GM19240 (cell line): ENCODE results near the gene PDS5A.
"Not testable (repeated sequence)": the region's sequence is repeated elsewhere in the genome, so short reads cannot be mapped to it uniquely, and the experiment has no call there.

Experiments used
- DNase-seq: peaks from one replicate; pipeline ENCODE4 v3.0.0; 2011; ENCODE audit warnings: low spot score; ENCODE audit not compliant: insufficient read length

PDS5A gene

DNA sequence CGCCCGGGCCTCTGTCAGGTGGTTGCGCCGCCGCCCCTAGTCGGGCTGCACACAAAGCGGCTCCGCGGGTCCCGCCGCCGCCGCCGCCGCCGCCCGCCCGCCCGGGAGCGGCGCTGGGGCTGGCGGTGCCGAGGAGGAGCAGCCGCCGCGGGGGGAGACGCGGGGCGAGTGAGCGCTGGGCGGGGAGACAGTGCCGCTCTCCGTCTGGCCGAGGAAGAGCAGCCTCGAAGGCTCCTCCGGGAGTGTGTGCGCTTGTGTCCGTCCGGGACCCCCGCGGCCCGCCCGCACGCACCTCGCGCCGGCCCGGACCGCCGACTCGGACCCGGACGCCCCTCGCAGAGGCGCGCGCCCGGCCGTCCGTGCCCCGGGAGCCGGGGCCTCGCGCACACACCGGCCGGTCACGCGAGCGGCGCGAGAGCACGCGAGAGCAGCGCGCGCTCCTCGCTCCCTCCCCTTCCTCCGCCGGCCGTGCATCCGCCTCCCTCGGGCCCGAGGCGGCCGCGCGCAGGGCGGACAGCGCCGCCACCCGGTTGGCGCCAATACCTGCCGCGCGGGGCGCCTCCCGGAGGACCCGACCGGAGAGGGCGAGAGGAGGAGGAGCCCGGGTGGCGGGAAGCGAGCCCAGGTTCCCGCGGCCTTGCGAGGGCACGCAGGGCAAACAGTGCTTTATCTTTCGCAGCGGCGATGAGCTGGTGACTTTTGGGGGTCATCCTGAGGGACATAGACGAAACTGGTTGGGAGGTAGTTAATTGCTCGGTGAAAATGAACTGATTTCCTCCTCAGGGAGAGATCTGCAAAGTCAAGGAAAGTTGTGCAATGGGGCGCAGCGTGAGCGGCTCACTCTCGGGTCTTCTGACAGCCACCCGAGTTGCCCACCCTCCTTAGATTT is at the start of gene PDS5A:
PDS5A (minus strand) TSS at position 423 of the 889 bp plus-strand sequence. CDS start 1,334 bp downstream, outside the sequence.
- DNase-seq, result peak; percentile 91

- not testable (repeated sequence) for DNase-seq
Measured at GRCh38 chr4:40024049-40024448, 46.3 kb upstream of the PDS5A start.

GRCh38 chr4:40021116-40021515 is 43.4 kb upstream of the PDS5A start:
- not testable (repeated sequence) for DNase-seq

GRCh38 chr4:40020221-40020620 is 42.5 kb upstream of the PDS5A start:
- no peak for DNase-seq

GRCh38 chr4:40016007-40016406 is 38.3 kb upstream of the PDS5A start:
- no peak for DNase-seq

DNA sequence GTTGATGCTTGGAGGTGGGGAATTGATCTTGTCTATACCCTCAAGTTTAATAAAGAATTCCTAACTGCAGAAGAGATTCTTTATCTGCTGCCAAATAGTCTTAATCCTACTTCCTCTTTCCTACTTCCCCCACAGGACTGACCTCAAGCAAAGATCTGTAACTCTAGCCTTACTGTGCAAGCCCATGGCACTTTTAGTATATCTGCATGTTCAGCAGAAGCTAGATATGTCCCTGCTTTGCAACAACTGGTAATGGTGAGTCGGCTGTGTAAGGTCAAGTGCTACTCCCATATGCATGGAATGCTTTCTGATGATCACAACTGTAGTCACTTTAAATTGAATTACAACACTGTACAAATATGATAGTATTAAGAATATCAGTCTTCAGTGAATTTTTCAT is 26.3 kb upstream of the PDS5A start:
- DNase-seq, result no peak

- no peak for DNase-seq
Measured at GRCh38 chr4:40000711-40001110, 23.0 kb upstream of the PDS5A start.

DNA sequence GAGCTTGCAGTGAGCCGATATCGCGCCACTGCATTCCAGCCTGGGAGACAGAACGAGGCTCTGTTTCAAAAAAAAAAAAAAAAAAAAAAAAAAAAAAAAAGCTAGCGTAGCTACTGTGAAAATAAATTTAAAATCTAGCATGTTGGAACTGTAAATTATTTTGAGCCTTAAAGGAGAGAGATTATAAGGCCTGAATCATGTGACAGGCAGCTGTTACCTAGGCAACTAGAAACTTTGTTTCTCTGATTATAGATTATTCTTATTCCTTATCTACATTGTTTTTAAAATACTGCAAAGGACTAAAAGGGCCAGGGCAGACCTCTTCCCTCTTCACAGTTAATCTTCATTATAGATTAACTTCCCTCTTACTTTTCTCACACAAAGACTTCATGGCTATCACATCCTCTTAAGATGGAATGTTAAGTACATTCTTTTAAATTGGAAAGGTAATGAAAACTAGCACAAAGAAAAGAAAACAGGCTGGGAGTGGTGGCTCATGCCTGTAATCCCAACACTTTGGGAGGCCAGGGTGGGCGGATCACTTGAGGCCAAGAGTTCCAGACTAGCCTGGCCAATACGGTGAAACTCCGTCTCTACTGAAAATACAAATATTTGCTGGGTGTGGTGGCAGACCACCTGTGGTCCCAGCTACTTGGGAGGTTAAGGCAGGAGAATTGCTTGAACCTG is 21.1 kb upstream of the PDS5A start:
- no peak for DNase-seq

- no peak for DNase-seq
Measured at GRCh38 chr4:39996811-39997210, 19.1 kb upstream of the PDS5A start.

- no peak for DNase-seq
Measured at GRCh38 chr4:39994406-39994805, 16.7 kb upstream of the PDS5A start.

DNA sequence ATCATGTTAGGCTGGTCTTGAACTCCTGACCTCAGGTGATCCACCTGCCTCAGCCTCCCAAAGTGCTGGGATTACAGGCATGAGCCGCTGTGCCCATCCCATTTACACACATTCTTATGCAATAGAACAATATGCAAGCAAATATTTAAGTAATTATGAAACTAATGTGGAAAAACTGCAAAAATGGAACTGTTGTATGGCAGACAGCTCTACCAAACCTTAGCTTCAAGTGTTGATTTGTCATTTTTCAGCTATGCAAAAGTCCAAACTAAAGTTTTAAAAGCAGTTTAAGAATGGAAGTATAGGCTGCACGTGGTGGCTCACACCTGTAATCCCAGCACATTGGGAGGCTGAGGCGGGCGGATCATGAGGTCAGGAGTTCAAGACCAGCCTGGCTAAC is 11.7 kb upstream of the PDS5A start:
- DNase-seq, result not testable (repeated sequence)

GRCh38 chr4:39987485-39987884 is 9.8 kb upstream of the PDS5A start:
- no peak for DNase-seq

GRCh38 chr4:39978904-39979303 is 1.2 kb upstream of the PDS5A start:
- no peak for DNase-seq

GRCh38 chr4:39978378-39978775 is 666 bp upstream of the PDS5A start:
- no peak for DNase-seq

- DNase-seq, result peak; percentile 23
Measured at GRCh38 chr4:39976945-39977488, 694 bp downstream of the PDS5A start.

- DNase-seq, result peak; percentile 29
Measured at GRCh38 chr4:39976141-39976944, 1.4 kb downstream of the PDS5A start.

DNA sequence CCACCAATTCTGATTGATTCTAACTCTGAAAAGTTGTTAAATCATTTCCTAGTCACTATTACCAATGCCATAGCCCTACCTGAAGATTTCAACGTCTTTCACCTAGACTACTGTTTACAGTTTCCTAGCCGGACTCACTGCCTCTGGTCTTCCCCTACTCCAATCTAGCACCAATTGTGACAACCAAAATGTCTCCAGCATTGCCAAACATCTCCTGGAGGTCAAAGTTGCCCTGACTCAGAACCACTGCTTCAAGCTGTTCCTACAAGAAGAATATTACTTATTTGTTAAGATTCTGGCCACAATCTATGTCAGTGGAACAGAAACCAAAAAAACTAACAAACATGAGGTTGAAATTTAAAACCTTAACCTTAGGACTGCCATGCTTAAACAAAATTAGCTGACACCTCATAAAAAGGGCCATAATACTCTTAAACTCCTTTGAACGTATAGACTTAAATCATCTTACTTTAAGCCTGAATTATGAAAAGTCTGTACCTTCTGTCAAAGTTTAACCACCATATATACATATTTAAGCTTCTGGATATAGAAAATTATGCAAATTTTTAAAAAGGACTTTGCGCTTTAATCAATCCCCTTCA is 2.1 kb downstream of the PDS5A start:
- DNase-seq, result no peak

- not testable (repeated sequence) for DNase-seq
Measured at GRCh38 chr4:39973052-39973451, 4.7 kb downstream of the PDS5A start.

DNA sequence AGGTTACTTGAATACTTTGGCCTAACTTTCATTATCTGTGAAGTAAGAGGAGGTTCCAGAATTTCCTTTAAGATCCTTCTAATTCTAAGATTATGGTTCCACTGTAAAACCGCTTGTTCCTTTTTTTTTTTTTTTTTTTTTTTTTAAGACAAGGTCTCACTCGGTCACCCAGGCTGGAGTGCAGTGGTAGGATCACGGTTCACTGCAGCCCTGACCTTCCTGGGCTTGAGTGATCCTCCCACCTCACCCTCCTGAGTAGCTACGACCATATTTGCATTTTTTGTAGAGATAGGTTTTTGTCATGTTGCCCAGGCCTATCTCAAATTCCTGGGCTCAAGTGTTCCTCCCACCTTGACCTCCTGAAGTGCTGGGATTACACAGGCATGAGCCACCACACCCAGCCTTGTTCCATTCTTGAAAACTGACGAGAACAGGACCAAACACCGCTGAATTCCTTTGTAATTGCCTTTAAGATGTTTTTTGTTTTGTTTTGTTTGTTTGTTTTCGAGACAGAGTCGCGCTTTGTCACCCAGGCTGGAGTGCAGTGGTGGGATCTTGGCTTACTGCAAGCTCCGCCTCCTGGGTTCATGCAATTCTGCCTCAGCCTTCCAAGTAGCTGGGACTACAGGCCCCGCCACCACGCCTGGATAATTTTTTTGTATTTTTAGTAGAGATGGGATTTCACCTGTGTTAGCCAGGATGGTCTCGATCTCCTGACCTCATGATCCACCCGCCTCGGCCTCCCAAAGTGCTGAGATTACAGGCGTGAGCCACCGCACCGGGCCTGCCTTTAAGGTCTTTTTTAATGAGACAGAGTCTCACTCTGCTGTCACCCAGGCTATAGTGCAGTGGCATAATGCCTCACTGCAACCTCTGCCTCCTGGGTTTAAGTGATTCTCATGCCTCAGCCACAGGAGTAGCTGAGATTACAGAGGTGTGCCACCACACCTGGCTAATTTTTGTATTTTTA is 6.8 kb downstream of the PDS5A start:
- no peak for DNase-seq

- no peak for DNase-seq
Measured at GRCh38 chr4:39963656-39964055, 14.1 kb downstream of the PDS5A start.
